GM13977 (cell line): ENCODE results near the gene EIF1.

ENCODE experiments used
- DNase-seq: peaks from one replicate; pipeline ENCODE4 v3.0.0; 2012; ENCODE audit warnings: low spot score
- CTCF ChIP-seq: IDR thresholded peaks from 2 replicates; pipeline ENCODE4 v1.5.1; 2012; ENCODE audit warnings: mild to moderate bottlenecking, control low read depth; ENCODE audit not compliant: insufficient read depth; ENCODE audit errors: extremely low read depth, missing control alignments
- in situ Hi-C: fragments of 300-500 bp; cut with MboI; formaldehyde crosslinking; loops from one replicate; pipeline ENCODE4 v1.12.0; 2022; ENCODE audit warnings: low sequenced_read_pairs, low pct_unique_long_range_greater_than_20kb, mixed read lengths, inconsistent platforms; ENCODE audit not compliant: unreplicated experiment

EIF1 gene

GRCh38 chr17:41657936-41658335 is 30.7 kb upstream of the EIF1 start:
- TF ChIP-seq CTCF = no peak
- DNase-seq = no peak
- in situ Hi-C loops = loop anchor here (25.0 kb wide), 1 partner anchor 746 kb away; no protein-coding TSS in a partner anchor

DNA sequence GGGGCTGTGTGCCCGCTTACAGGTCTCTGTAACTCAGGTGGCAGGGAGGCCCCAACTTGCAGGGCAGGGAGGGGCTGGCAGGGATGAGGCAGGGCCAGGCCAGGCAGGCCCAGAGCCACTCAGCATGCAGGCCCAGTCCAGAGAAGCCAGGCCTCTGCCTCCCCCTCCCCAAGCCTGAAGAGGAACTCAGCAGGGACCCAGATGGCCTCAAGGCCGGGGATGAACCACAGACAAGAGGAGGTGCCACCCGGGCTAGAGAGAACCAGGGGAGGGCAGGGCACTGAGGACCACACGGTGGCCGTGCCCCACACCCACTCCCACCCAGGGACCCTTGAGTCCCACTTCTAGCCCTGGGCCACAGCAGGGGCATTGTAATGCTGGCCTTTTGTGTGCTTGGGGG is 29.8 kb upstream of the EIF1 start:
- in situ Hi-C loops = loop anchor here (25.0 kb wide), 1 partner anchor 747 kb away; no protein-coding TSS in a partner anchor
- TF ChIP-seq CTCF = no peak
- DNase-seq = no peak

DNA sequence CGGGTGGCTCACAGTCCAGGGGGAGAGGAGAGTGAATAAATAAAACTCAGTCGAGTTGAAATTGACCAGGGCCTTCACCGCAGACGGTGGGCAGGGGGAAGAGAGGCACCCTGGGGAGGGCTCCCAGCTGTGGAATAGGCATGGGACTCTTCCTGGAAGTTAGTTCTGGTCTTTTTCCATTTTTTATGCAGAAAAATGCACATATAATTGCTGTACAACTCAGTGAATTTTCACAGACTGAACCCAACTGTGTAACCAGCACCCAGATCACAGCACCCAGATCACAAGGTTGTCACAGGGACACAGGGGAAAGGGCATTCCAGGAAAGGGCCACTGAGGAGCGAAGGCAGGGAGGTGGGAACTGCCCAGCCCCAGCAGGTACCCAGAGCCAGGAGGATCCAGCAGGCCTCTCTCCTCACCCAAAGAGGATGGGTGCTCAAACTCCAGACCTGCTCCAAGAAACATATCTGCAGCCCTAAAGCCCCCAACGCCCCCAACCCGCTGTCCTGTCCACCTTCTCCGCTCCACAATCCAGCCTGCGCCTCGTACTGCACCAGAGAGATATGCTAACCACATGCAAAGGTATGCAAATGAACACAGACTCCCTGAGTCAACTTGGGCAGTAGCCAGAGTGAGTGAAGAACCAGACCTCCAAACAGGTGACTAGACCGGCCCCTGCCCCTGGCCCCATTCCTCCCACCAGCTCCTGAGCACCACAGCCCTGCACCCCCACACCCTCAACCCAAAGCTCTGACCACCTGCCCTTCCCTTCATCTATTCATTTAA is 29.1 kb upstream of the EIF1 start:
- in situ Hi-C loops = loop anchor here (25.0 kb wide), 1 partner anchor 747 kb away; no protein-coding TSS in a partner anchor
- TF ChIP-seq CTCF = no peak
- DNase-seq = peak; percentile 6

- in situ Hi-C loops = loop anchor here (25.0 kb wide), 1 partner anchor 748 kb away; no protein-coding TSS in a partner anchor
- peak; percentile 8 for DNase-seq
- TF ChIP-seq CTCF = no peak
Measured at GRCh38 chr17:41660221-41660711, 28.4 kb upstream of the EIF1 start.

DNA sequence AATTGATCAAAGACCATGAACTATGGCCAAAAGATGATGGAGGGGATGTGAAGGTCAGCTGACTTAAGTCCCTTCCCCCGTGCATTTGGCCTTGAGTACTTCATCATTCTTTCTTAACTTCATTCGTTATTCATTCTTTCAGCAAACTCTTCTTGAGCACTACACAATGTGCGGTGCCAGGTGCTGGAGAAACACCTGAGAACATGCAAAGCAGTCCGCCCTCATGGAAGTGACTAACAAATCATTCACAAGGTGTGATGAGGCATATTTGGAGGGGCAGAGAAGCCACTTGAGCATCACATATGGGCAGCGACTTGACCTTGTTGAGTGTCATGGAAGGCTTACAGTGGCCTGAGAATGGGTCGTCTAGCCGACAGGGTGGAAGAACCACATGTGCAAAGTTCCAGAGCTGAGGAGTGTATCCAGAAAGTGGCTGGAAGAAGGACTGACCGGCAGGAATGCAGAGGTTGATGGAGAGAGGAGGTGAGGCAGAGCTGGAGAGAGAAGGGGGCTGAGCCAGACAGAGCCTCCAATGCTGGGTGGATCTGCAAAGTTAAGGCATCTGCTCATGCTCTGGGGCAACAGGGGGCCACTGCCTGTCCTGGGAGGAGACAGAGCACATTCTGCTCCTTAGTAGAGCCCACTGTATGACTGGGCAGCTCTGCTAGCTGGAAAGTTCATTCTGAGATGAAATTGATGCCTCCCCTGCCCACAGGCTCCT is 25.1 kb upstream of the EIF1 start:
- DNase-seq = no peak
- in situ Hi-C loops = loop anchor here (25.0 kb wide), 1 partner anchor 751 kb away; no protein-coding TSS in a partner anchor
- no peak for TF ChIP-seq CTCF

- DNase-seq = no peak
- in situ Hi-C loops = loop anchor here (25.0 kb wide), 1 partner anchor 752 kb away; no protein-coding TSS in a partner anchor
- no peak for TF ChIP-seq CTCF
Measured at GRCh38 chr17:41664172-41664457, 24.6 kb upstream of the EIF1 start.
